Esophagus muscularis mucosa (tissue), 3 donors: ENCODE results near the gene AFG1L.

ENCODE experiments used
- CTCF ChIP-seq, 3 experiments: fragments of 200-600 bp in 2 of 3; fragments of 450-650 bp in 1 of 3; sonication (generic) in 2 of 3; IDR thresholded peaks; one replicate each; pipeline ENCODE4 v1.5.1; 2017 to 2019; ENCODE audit warnings: antibody characterized with exemption in 3 of 3, mild to moderate bottlenecking in 2 of 3, moderate library complexity in 1 of 3
- POLR2A ChIP-seq: fragments of 450-650 bp; IDR thresholded peaks from one replicate; pipeline ENCODE4 v1.6.1; 2017; ENCODE audit warnings: antibody characterized with exemption, moderate library complexity, mild to moderate bottlenecking, low read depth
- POLR2AphosphoS5 ChIP-seq, 2 donors: sonication (generic); formaldehyde crosslinking; IDR thresholded peaks; one replicate each; pipeline ENCODE4 v1.6.1; 2017; ENCODE audit warnings: antibody characterized with exemption in 2 of 2

- no peak for TF ChIP-seq POLR2A
- TF ChIP-seq CTCF (IDR thresholded peaks at IDR 0.05), result no peak
- no peak for TF ChIP-seq POLR2AphosphoS5 (IDR thresholded peaks at IDR 0.05)
Observed at GRCh38 chr6:108563292-108563691, 268.4 kb downstream of the AFG1L start.
